ENCODE results near the gene MB21D2. TPM values are rescaled to one million over a fixed set of nuclear protein-coding genes. Genes with fewer than 3 reads are reported as not detected.

The MB21D2 gene
- total RNA-seq, 1 experiment from 2014 or later: 19.7 TPM

- no peak for DNase-seq (ENCODE audit: low spot score)
- no peak for ATAC-seq
- ChIA-PET POLR2A (no interaction called here), CTCF (no interaction called here)
- Mint-ChIP-seq H3K4me1 (peaks cover 10% of the 10 kb centered on the region), H3K4me3 (no peak overlapping the region), H3K36me3 (no peaks in the 10 kb centered on the region), H3K27me3 (ENCODE audit: low read depth) (no peaks in the 10 kb centered on the region), H3K9me3 (no peaks in the 10 kb centered on the region), H3K27ac (no peak overlapping the region)
- TF ChIP-seq GABPB1 (CRISPR knock-in tag; IDR thresholded peaks at IDR 0.05): no peak
- TF ChIP-seq ATF1 (CRISPR knock-in tag; IDR thresholded peaks at IDR 0.05): no peak
- no peak for TF ChIP-seq ERG (CRISPR knock-in tag; IDR thresholded peaks at IDR 0.05)
- no peak for TF ChIP-seq MXD4 (CRISPR knock-in tag; IDR thresholded peaks at IDR 0.05; ENCODE audit: borderline replicate concordance)
- no peak for TF ChIP-seq NFATC4 (CRISPR knock-in tag; IDR thresholded peaks at IDR 0.05)
- TF ChIP-seq ZNF423 (CRISPR knock-in tag; IDR thresholded peaks at IDR 0.05): no peak
- no peak for TF ChIP-seq CBFB (CRISPR knock-in tag; IDR thresholded peaks at IDR 0.05; ENCODE audit: low read depth)
- no peak for TF ChIP-seq CREB1 (CRISPR knock-in tag; IDR thresholded peaks at IDR 0.05)
- no peak for TF ChIP-seq NR3C1 (CRISPR knock-in tag; conservative IDR thresholded peaks at IDR 0.05; ENCODE audit: low read depth)
- no peak for TF ChIP-seq FOXJ3 (CRISPR knock-in tag; IDR thresholded peaks at IDR 0.05; ENCODE audit: borderline replicate concordance)
- no peak for TF ChIP-seq ELF4 (CRISPR knock-in tag; IDR thresholded peaks at IDR 0.05; ENCODE audit: low read depth)
- no peak for TF ChIP-seq HMGXB4 (CRISPR knock-in tag; IDR thresholded peaks at IDR 0.05)
- TF ChIP-seq NFE2L1 (CRISPR knock-in tag; IDR thresholded peaks at IDR 0.05): no peak
- no peak for TF ChIP-seq CDX4 (CRISPR knock-in tag; IDR thresholded peaks at IDR 0.05; ENCODE audit: borderline replicate concordance)
- no peak for TF ChIP-seq USF2 (CRISPR knock-in tag; IDR thresholded peaks at IDR 0.05)
- TF ChIP-seq ATF2 (CRISPR knock-in tag; IDR thresholded peaks at IDR 0.05; ENCODE audit: borderline replicate concordance, low read depth): no peak
- no peak for TF ChIP-seq CREM (CRISPR knock-in tag; IDR thresholded peaks at IDR 0.05)
These were observed 12.3 kb upstream of the MB21D2 start for GRCh38 chr3:192929755-192930547.

- no peak overlapping the region for H3K4me3 Mint-ChIP-seq
- CTCF ChIA-PET: no interaction called here
- peaks cover 13% of the 10 kb centered on the region for H3K4me1 Mint-ChIP-seq
- H3K9me3 Mint-ChIP-seq: no peaks in the 10 kb centered on the region
- no peak for ATAC-seq
- POLR2A ChIA-PET: no interaction called here
- H3K36me3 Mint-ChIP-seq: no peaks in the 10 kb centered on the region
- H3K27ac Mint-ChIP-seq: no peak overlapping the region
- no peaks in the 10 kb centered on the region for H3K27me3 Mint-ChIP-seq (ENCODE audit: low read depth)
- DNase-seq (ENCODE audit: low spot score): no peak
- no peak for TF ChIP-seq MYBL2 (CRISPR knock-in tag; IDR thresholded peaks at IDR 0.05)
- TF ChIP-seq MLX (CRISPR knock-in tag; IDR thresholded peaks at IDR 0.05): no peak
- no peak for TF ChIP-seq USF1 (CRISPR knock-in tag; IDR thresholded peaks at IDR 0.05)
- no peak for TF ChIP-seq ZNF396 (CRISPR knock-in tag; IDR thresholded peaks at IDR 0.05; ENCODE audit: borderline replicate concordance)
- TF ChIP-seq FOXP1 (CRISPR knock-in tag; IDR thresholded peaks at IDR 0.05; ENCODE audit: borderline replicate concordance): no peak
- no peak for TF ChIP-seq ZSCAN18 (CRISPR knock-in tag; IDR thresholded peaks at IDR 0.05)
- TF ChIP-seq E2F4 (CRISPR knock-in tag; IDR thresholded peaks at IDR 0.05; ENCODE audit: borderline replicate concordance, low read depth): no peak
- no peak for TF ChIP-seq IRF2 (CRISPR knock-in tag; IDR thresholded peaks at IDR 0.05; ENCODE audit: borderline replicate concordance, low read depth)
- TF ChIP-seq TCF7 (CRISPR knock-in tag; IDR thresholded peaks at IDR 0.05; ENCODE audit: low read depth): no peak
These were observed 11.5 kb upstream of the MB21D2 start for GRCh38 chr3:192929146-192929545.

Data from WTC11 (cell line).